HG03159 (cell line): ENCODE data around the gene PARP4.
"Not testable (repeated sequence)": the region's sequence is repeated elsewhere in the genome, so short reads cannot be mapped to it uniquely, and the experiment has no call there.

Experiments used
- ATAC-seq: cut with Tn5 transposase; IDR thresholded peaks from one replicate; pipeline ENCODE4 v1.9.1; 2021; ENCODE audit warnings: mild to moderate bottlenecking, moderate library complexity; ENCODE audit not compliant: unreplicated experiment

PARP4 gene

DNA sequence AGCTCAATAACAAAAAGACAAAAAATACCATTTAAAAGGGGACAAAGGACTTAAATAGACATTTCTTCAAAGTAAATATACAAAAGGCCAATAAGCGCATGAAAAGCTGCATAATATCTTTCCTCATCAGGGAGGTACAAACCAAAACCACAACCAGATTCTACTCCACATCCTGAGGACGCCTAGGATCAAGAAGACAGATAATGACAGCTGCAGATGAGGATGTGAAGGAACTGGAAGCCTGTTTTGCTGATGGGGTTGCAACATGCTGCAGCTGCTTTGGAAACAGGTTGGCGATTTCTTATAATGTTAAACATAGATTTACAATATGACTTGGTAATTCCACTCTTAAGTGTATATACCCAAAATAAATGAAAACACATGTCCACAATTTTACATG, 132.4 kb downstream of the PARP4 start:
- ATAC-seq: not testable (repeated sequence)

GRCh38 chr13:24371273-24371672, 141.3 kb downstream of the PARP4 start:
- ATAC-seq: not testable (repeated sequence)
